ENCODE results near the gene RNF224. TPM values are rescaled to one million over a fixed set of nuclear protein-coding genes. Genes with fewer than 3 reads are reported as not detected.
A peak's percentile ranks its signal among the peaks of the same experiment; 100 is the strongest.

Gene RNF224
- total and polyA plus RNA-seq, 2 of the 13 experiments (the other 11 are each of a cell fraction or from before 2014, with no cell fraction given): 0.09 TPM; not detected in 1

- TF ChIP-seq ARID4A (CRISPR knock-in tag; IDR thresholded peaks at IDR 0.05; ENCODE audit: borderline replicate concordance) (peak; percentile 34; the same call in 1 of the 2 replicates), SRY (CRISPR knock-in tag; IDR thresholded peaks at IDR 0.05) (no peak), ARID3A (IDR thresholded peaks at IDR 0.05; ENCODE audit: low read depth, low read length) (no peak), MED1 (CRISPR knock-in tag; IDR thresholded peaks at IDR 0.05) (peak; percentile 17; the same call in 1 of the 2 replicates), ZNF468 (CRISPR knock-in tag; IDR thresholded peaks at IDR 0.05) (no peak), ZNF562 (CRISPR knock-in tag; IDR thresholded peaks at IDR 0.05; ENCODE audit: borderline replicate concordance) (no peak), DNMT1 (CRISPR knock-in tag; IDR thresholded peaks at IDR 0.05) (no peak), RARG (CRISPR knock-in tag; IDR thresholded peaks at IDR 0.05; ENCODE audit: low read depth) (no peak), DNMT3B (CRISPR knock-in tag; conservative IDR thresholded peaks at IDR 0.05) (no peak), GABPB1 (CRISPR knock-in tag; IDR thresholded peaks at IDR 0.05) (no peak; the same call in 1 of the 2 replicates), NFIC (IDR thresholded peaks at IDR 0.05; ENCODE audit: low read length) (no peak), MATR3 (CRISPR knock-in tag; IDR thresholded peaks at IDR 0.05) (no peak), ZNF256 (CRISPR knock-in tag; conservative IDR thresholded peaks at IDR 0.05) (no peak), U2AF1 (optimal IDR thresholded peaks at IDR 0.05; ENCODE audit: low read depth, low read length) (no peak), STAG1 (CRISPR knock-in tag; IDR thresholded peaks at IDR 0.05) (no peak), ZBTB20 (CRISPR knock-in tag; IDR thresholded peaks at IDR 0.05; ENCODE audit: borderline replicate concordance, low read depth) (no peak), FOXA3 (CRISPR knock-in tag; IDR thresholded peaks at IDR 0.05) (no peak), KLF12 (CRISPR knock-in tag; IDR thresholded peaks at IDR 0.05; ENCODE audit: borderline replicate concordance) (no peak), ZNF784 (CRISPR knock-in tag; IDR thresholded peaks at IDR 0.05; ENCODE audit: borderline replicate concordance) (no peak), ZMYM3 (CRISPR knock-in tag; IDR thresholded peaks at IDR 0.05) (peak; percentile 91), RXRA (CRISPR knock-in tag; IDR thresholded peaks at IDR 0.05) (peak; percentile 26; the same call in 1 of the 2 replicates), ZEB1 (IDR thresholded peaks at IDR 0.05; ENCODE audit: insufficient replicate concordance, low read depth) (peak; percentile 59), JARID2 (CRISPR knock-in tag; IDR thresholded peaks at IDR 0.05; ENCODE audit: insufficient replicate concordance) (no peak), ZNF180 (CRISPR knock-in tag; IDR thresholded peaks at IDR 0.05; ENCODE audit: borderline replicate concordance, low read depth) (no peak)
Observed at GRCh38 chr9:137195525-137196220, 31.6 kb upstream of the RNF224 start (continued).
